ENCODE results near the gene ADGRB3.
A peak's percentile ranks its signal among the peaks of the same experiment; 100 is the strongest.

The ADGRB3 gene

GRCh38 chr6:69179681-69180080 lies 544.6 kb downstream of the ADGRB3 start:
- Histone ChIP-seq H3K27ac (ENCODE audit: low read length, poor library complexity, severe bottlenecking) (no peak overlapping the region), H3K27me3 (ENCODE audit: control insufficient read depth in 1 of 2, insufficient read depth in 1 of 2, low read length in 2 of 2) (no peaks in the 10 kb centered on the region), H3K4me1 (ENCODE audit: control insufficient read depth, insufficient read depth, low read depth, low read length) (no peaks in the 10 kb centered on the region), H2BK15ac (ENCODE audit: low read depth, poor library complexity, severe bottlenecking) (no peak overlapping the region), H4K91ac (ENCODE audit: low read length) (no peak overlapping the region), H3K23ac (ENCODE audit: low read length in 2 of 2) (no peak overlapping the region), H4K8ac (ENCODE audit: low read length) (no peak overlapping the region), H3K4me2 (ENCODE audit: low read length, poor library complexity, severe bottlenecking) (no peak overlapping the region), H2BK12ac (ENCODE audit: low read length in 2 of 2) (no peak overlapping the region), H3K36me3 (ENCODE audit: control insufficient read depth in 1 of 2, insufficient read depth in 2 of 2, low read depth in 1 of 2, low read length in 2 of 2) (no peaks in the 10 kb centered on the region), H3K4me3 (ENCODE audit: insufficient read depth in 1 of 2, low read depth in 1 of 2, low read length in 2 of 2) (no peak overlapping the region), H3K79me1 (replicated peaks; ENCODE audit: low read length, poor library complexity, severe bottlenecking) (no peaks in the 10 kb centered on the region), H2AFZ (ENCODE audit: low read depth, low read length) (no peak overlapping the region), H3K4ac (ENCODE audit: low read depth in 1 of 2, low read length in 2 of 2) (no peak overlapping the region), H2BK120ac (ENCODE audit: low read depth, low read length) (no peak overlapping the region), H2BK5ac (ENCODE audit: low read depth, low read length, poor library complexity, severe bottlenecking) (no peak overlapping the region), H3K18ac (ENCODE audit: low read depth in 1 of 2, low read length in 2 of 2) (no peak overlapping the region), H2AK5ac (ENCODE audit: low read length, severe bottlenecking) (no peak overlapping the region), H3K9ac (ENCODE audit: low read length) (no peak overlapping the region), H3K9me3 (ENCODE audit: control insufficient read depth, low read length) (no peaks in the 10 kb centered on the region), H3K14ac (ENCODE audit: low read length in 2 of 2) (peak overlapping the region in 1 of 2 experiments; percentile 77)
- DNase-seq, result peak; percentile 74

DNA sequence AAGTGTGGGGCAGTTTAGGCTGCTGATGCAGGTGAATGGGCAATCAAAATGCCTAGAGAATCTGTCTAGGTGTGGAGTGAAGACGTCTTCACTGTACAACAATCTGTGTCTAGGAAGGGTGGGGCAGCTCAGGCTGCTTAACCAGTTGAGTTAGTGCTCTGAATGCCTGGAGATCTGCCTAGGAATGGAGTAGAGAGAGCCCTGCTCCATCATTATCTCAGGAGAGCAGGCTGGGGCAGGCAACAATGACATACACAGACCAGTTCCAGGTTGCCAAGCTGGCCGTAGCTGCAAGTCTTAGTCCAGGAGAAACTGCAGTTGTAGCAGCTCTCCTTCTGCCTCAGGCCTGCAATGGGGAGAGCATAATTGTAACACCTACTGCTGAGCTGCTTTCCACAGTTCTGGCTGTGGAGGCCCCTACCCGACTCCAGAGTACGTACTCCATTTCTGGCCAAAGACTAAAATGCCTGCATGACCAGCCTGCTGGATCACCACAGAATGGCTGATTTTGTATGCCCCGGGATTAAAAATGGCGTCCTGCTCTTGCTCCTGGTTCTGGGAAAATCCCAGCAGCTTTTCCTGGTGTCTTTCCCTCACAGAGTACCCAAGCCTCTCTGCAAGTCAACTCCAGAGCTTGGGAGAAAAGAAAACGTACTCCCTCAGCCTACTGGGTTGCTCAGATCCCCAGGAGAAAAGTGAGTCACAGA lies 545.4 kb downstream of the ADGRB3 start:
- H4K8ac ChIP-seq (ENCODE audit: low read length), result no peak overlapping the region
- WGBS, result 83% methylated on average over 7 of the region's 7 CpGs

DNA sequence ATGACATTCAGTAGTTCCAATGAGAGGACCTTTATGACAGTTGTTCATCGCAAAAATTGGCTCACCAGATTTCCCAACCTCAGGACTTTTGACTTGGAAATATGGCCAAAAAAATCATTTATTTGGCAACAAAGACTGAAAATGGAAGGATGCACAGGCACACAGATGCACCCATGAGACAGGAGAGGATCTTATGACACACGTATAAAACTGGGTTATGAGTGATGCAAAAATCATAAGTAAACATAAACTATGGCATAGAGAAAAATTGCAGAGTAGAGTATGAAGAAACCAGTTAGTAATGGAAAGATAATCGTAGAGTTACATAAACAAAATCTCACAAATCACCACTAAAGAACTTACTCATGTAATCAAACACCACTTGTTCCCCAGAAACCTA lies 546.9 kb downstream of the ADGRB3 start:
- H4K8ac ChIP-seq (ENCODE audit: low read length), result no peak overlapping the region
- H3K36me3 ChIP-seq (ENCODE audit: control insufficient read depth in 1 of 2, insufficient read depth in 2 of 2, low read depth in 1 of 2, low read length in 2 of 2), result no peaks in the 10 kb centered on the region
- H3K18ac ChIP-seq (ENCODE audit: low read depth in 1 of 2, low read length in 2 of 2), result no peak overlapping the region
- no peak overlapping the region for H3K14ac ChIP-seq (ENCODE audit: low read length in 2 of 2)
- H2AK5ac ChIP-seq (ENCODE audit: low read length, severe bottlenecking), result no peak overlapping the region
- no peaks in the 10 kb centered on the region for H3K4me1 ChIP-seq (ENCODE audit: control insufficient read depth, insufficient read depth, low read depth, low read length)
- H2AFZ ChIP-seq (ENCODE audit: low read depth, low read length), result no peak overlapping the region
- no peaks in the 10 kb centered on the region for H3K27me3 ChIP-seq (ENCODE audit: control insufficient read depth in 1 of 2, insufficient read depth in 1 of 2, low read length in 2 of 2)
- H3K4me2 ChIP-seq (ENCODE audit: low read length, poor library complexity, severe bottlenecking), result no peak overlapping the region
- no peak overlapping the region for H2BK15ac ChIP-seq (ENCODE audit: low read depth, poor library complexity, severe bottlenecking)
- no peak overlapping the region for H2BK120ac ChIP-seq (ENCODE audit: low read depth, low read length)
- H3K27ac ChIP-seq (ENCODE audit: low read length, poor library complexity, severe bottlenecking), result no peak overlapping the region
- no peaks in the 10 kb centered on the region for H3K9me3 ChIP-seq (ENCODE audit: control insufficient read depth, low read length)
- no peaks in the 10 kb centered on the region for H3K79me1 ChIP-seq (replicated peaks; ENCODE audit: low read length, poor library complexity, severe bottlenecking)
- H3K23ac ChIP-seq (ENCODE audit: low read length in 2 of 2), result no peak overlapping the region
- H3K4me3 ChIP-seq (ENCODE audit: insufficient read depth in 1 of 2, low read depth in 1 of 2, low read length in 2 of 2), result no peak overlapping the region
- no peak overlapping the region for H2BK12ac ChIP-seq (ENCODE audit: low read length in 2 of 2)
- H3K9ac ChIP-seq (ENCODE audit: low read length), result no peak overlapping the region
- 92% methylated on average over 2 of the region's 3 CpGs for WGBS
- no peak overlapping the region for H4K91ac ChIP-seq (ENCODE audit: low read length)
- no peak for DNase-seq
- H3K4ac ChIP-seq (ENCODE audit: low read depth in 1 of 2, low read length in 2 of 2), result no peak overlapping the region
- H2BK5ac ChIP-seq (ENCODE audit: low read depth, low read length, poor library complexity, severe bottlenecking), result no peak overlapping the region

More for the DNA sequence above, 545.4 kb downstream of the ADGRB3 start:
- H2BK5ac ChIP-seq (ENCODE audit: low read depth, low read length, poor library complexity, severe bottlenecking), result no peak overlapping the region
- H3K14ac ChIP-seq (ENCODE audit: low read length in 2 of 2), result no peak overlapping the region
- no peak overlapping the region for H2BK15ac ChIP-seq (ENCODE audit: low read depth, poor library complexity, severe bottlenecking)
- DNase-seq, result no peak
- no peaks in the 10 kb centered on the region for H3K27me3 ChIP-seq (ENCODE audit: control insufficient read depth in 1 of 2, insufficient read depth in 1 of 2, low read length in 2 of 2)
- H3K4ac ChIP-seq (ENCODE audit: low read depth in 1 of 2, low read length in 2 of 2), result no peak overlapping the region
- no peak overlapping the region for H2AFZ ChIP-seq (ENCODE audit: low read depth, low read length)
- H3K4me2 ChIP-seq (ENCODE audit: low read length, poor library complexity, severe bottlenecking), result no peak overlapping the region
- no peak overlapping the region for H2BK120ac ChIP-seq (ENCODE audit: low read depth, low read length)
- no peaks in the 10 kb centered on the region for H3K4me1 ChIP-seq (ENCODE audit: control insufficient read depth, insufficient read depth, low read depth, low read length)
- H3K9me3 ChIP-seq (ENCODE audit: control insufficient read depth, low read length), result no peaks in the 10 kb centered on the region
- H3K79me1 ChIP-seq (replicated peaks; ENCODE audit: low read length, poor library complexity, severe bottlenecking), result no peaks in the 10 kb centered on the region
- no peaks in the 10 kb centered on the region for H3K36me3 ChIP-seq (ENCODE audit: control insufficient read depth in 1 of 2, insufficient read depth in 2 of 2, low read depth in 1 of 2, low read length in 2 of 2)
- no peak overlapping the region for H2AK5ac ChIP-seq (ENCODE audit: low read length, severe bottlenecking)
- no peak overlapping the region for H3K23ac ChIP-seq (ENCODE audit: low read length in 2 of 2)
- H3K27ac ChIP-seq (ENCODE audit: low read length, poor library complexity, severe bottlenecking), result no peak overlapping the region
- H2BK12ac ChIP-seq (ENCODE audit: low read length in 2 of 2), result no peak overlapping the region
- no peak overlapping the region for H4K91ac ChIP-seq (ENCODE audit: low read length)
- H3K4me3 ChIP-seq (ENCODE audit: insufficient read depth in 1 of 2, low read depth in 1 of 2, low read length in 2 of 2), result no peak overlapping the region
- no peak overlapping the region for H3K18ac ChIP-seq (ENCODE audit: low read depth in 1 of 2, low read length in 2 of 2)
- no peak overlapping the region for H3K9ac ChIP-seq (ENCODE audit: low read length)

DNA sequence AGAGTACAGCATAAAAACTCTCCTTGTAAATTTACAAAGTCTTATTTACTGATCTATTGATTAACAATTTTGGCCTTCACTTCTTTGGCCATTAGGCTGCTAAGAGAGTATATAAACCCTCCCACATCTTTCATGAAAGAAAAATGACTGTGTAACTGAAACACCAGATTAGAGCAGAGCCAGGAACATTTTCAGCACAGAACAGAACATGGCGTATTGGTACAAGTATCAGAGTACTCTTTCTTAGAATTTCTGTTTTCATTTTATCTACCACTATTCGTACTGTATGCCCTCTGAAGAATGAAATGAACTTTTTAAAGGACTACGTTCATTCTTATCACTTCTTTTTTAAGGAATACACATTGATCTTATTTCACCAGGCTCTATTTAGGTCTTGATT lies 550.2 kb downstream of the ADGRB3 start:
- H2AFZ ChIP-seq (ENCODE audit: low read depth, low read length), result no peak overlapping the region
- no peak overlapping the region for H2BK12ac ChIP-seq (ENCODE audit: low read length in 2 of 2)
- H3K9me3 ChIP-seq (ENCODE audit: control insufficient read depth, low read length), result no peaks in the 10 kb centered on the region
- H3K23ac ChIP-seq (ENCODE audit: low read length in 2 of 2), result no peak overlapping the region
- H3K4ac ChIP-seq (ENCODE audit: low read depth in 1 of 2, low read length in 2 of 2), result no peak overlapping the region
- H2BK5ac ChIP-seq (ENCODE audit: low read depth, low read length, poor library complexity, severe bottlenecking), result no peak overlapping the region
- H2BK15ac ChIP-seq (ENCODE audit: low read depth, poor library complexity, severe bottlenecking), result no peak overlapping the region
- H2BK120ac ChIP-seq (ENCODE audit: low read depth, low read length), result no peak overlapping the region
- H3K9ac ChIP-seq (ENCODE audit: low read length), result no peak overlapping the region
- DNase-seq, result no peak
- H3K4me2 ChIP-seq (ENCODE audit: low read length, poor library complexity, severe bottlenecking), result no peak overlapping the region
- 100% methylated on average over 3 of the region's 3 CpGs for WGBS
- no peak overlapping the region for H3K27ac ChIP-seq (ENCODE audit: low read length, poor library complexity, severe bottlenecking)
- no peak overlapping the region for H3K14ac ChIP-seq (ENCODE audit: low read length in 2 of 2)
- no peak overlapping the region for H4K8ac ChIP-seq (ENCODE audit: low read length)
- H3K4me1 ChIP-seq (ENCODE audit: control insufficient read depth, insufficient read depth, low read depth, low read length), result no peaks in the 10 kb centered on the region
- H4K91ac ChIP-seq (ENCODE audit: low read length), result no peak overlapping the region
- no peaks in the 10 kb centered on the region for H3K79me1 ChIP-seq (replicated peaks; ENCODE audit: low read length, poor library complexity, severe bottlenecking)
- H3K18ac ChIP-seq (ENCODE audit: low read depth in 1 of 2, low read length in 2 of 2), result no peak overlapping the region
- H2AK5ac ChIP-seq (ENCODE audit: low read length, severe bottlenecking), result no peak overlapping the region
- no peaks in the 10 kb centered on the region for H3K36me3 ChIP-seq (ENCODE audit: control insufficient read depth in 1 of 2, insufficient read depth in 2 of 2, low read depth in 1 of 2, low read length in 2 of 2)
- H3K27me3 ChIP-seq (ENCODE audit: control insufficient read depth in 1 of 2, insufficient read depth in 1 of 2, low read length in 2 of 2), result no peaks in the 10 kb centered on the region
- no peak overlapping the region for H3K4me3 ChIP-seq (ENCODE audit: insufficient read depth in 1 of 2, low read depth in 1 of 2, low read length in 2 of 2)
